PC-3 (cell line): ENCODE data around the gene MARCHF3. TPM values are rescaled to one million over a fixed set of nuclear protein-coding genes. Genes with fewer than 3 reads are reported as not detected.

Experiments
- ATAC-seq: fragments of 200-7000 bp; cut with Tn5 transposase; 2 replicates; pipeline ENCODE4 v1.9.1; 2020; ENCODE audit warnings: mild to moderate bottlenecking, moderate library complexity
- BruUV-seq: library from RNA; stranded (reverse); fragments of 400-500 nt; replicated peaks from 2 replicates; lab custom pipeline; 2021; lab: Mats Ljungman, UMichigan
- CTCF ChIA-PET: fragments of 300-600 bp; sonication (Branson Sonifier 250); formaldehyde crosslinking; loops from one replicate; lab custom pipeline; 2022; ENCODE audit warnings: antibody characterized with exemption; lab: Charles Lee
- POLR2A ChIA-PET: fragments of 300-600 bp; sonication (Branson Sonifier 250); formaldehyde crosslinking; loops from one replicate; lab custom pipeline; 2022; ENCODE audit warnings: antibody characterized with exemption; ENCODE audit not compliant: unreplicated experiment; lab: Charles Lee
- DNase-seq: peaks from one replicate; pipeline ENCODE4 v3.0.0-alpha.2; 2015
- H2AFZ ChIP-seq: fragments of 300-600 bp; sonication (generic); 2 replicates; pipeline ENCODE4 v1.6.0; 2016; ENCODE audit warnings: antibody characterized with exemption, low read length
- H3F3A ChIP-seq: fragments of 300-600 bp; sonication (generic); one replicate; pipeline ENCODE4 v1.6.0; 2017; ENCODE audit warnings: antibody characterized with exemption, low read length, control low read depth, mild to moderate bottlenecking; ENCODE audit not compliant: unreplicated experiment
- H3K27ac ChIP-seq: fragments of 300-600 bp; sonication (generic); 2 replicates; pipeline ENCODE4 v1.5.1; 2016; ENCODE audit warnings: mild to moderate bottlenecking, low read length
- H3K27me3 ChIP-seq: fragments of 300-600 bp; sonication (generic); 2 replicates; pipeline ENCODE4 v1.6.1; 2016; ENCODE audit warnings: low read length, mixed read lengths
- H3K36me3 ChIP-seq: fragments of 300-600 bp; sonication (generic); 2 replicates; pipeline ENCODE4 v1.6.1; 2016; ENCODE audit warnings: low read depth, mixed run types, low read length, mixed read lengths
- H3K4me1 ChIP-seq: fragments of 300-600 bp; sonication (generic); 2 replicates; pipeline ENCODE4 v1.5.1; 2016; ENCODE audit warnings: low read length; ENCODE audit not compliant: insufficient read depth
- H3K4me2 ChIP-seq: fragments of 300-600 bp; sonication (generic); 2 replicates; pipeline ENCODE4 v1.6.0; 2016; ENCODE audit warnings: low read length
- H3K4me3 ChIP-seq: fragments of 300-600 bp; sonication (generic); 2 replicates; pipeline ENCODE4 v1.5.1; 2016; ENCODE audit warnings: mild to moderate bottlenecking, low read length, mixed read lengths
- H3K79me2 ChIP-seq: fragments of 300-600 bp; sonication (generic); 2 replicates; pipeline ENCODE4 v1.6.1; 2017; ENCODE audit warnings: low read length, mixed read lengths
- H3K9ac ChIP-seq: fragments of 300-600 bp; sonication (generic); 2 replicates; pipeline ENCODE4 v1.6.0; 2016; ENCODE audit warnings: mild to moderate bottlenecking, low read length
- H3K9me2 ChIP-seq: fragments of 300-600 bp; sonication (generic); replicated peaks from 2 replicates; pipeline ENCODE4 v1.6.1; 2016; ENCODE audit warnings: mixed run types, low read length, mixed read lengths
- H3K9me3 ChIP-seq: fragments of 300-600 bp; sonication (generic); 2 replicates; pipeline ENCODE4 v1.6.1; 2016; ENCODE audit warnings: low read length, mixed read lengths
- H4K20me1 ChIP-seq: fragments of 300-600 bp; sonication (generic); 2 replicates; pipeline ENCODE4 v1.6.1; 2016; ENCODE audit warnings: low read length, mixed read lengths
- CTCF ChIP-seq: fragments of 300-600 bp; sonication (generic); conservative IDR thresholded peaks from 2 replicates; pipeline ENCODE4 v1.5.1; 2017; ENCODE audit warnings: antibody characterized with exemption, low read depth, mild to moderate bottlenecking, low read length
- EZH2 ChIP-seq: fragments of 300-600 bp; sonication (generic); IDR thresholded peaks from one replicate; pipeline ENCODE4 v1.6.1; 2017; ENCODE audit warnings: antibody characterized with exemption, mild to moderate bottlenecking, low read length; ENCODE audit not compliant: unreplicated experiment
- EZH2phosphoT487 ChIP-seq: fragments of 300-600 bp; sonication (generic); IDR thresholded peaks from 2 replicates; pipeline ENCODE4 v1.6.1; 2018; ENCODE audit warnings: mild to moderate bottlenecking, antibody characterized with exemption, low read length, borderline replicate concordance
- intact Hi-C: fragments of 100-400 bp; cut with micrococcal nuclease; formaldehyde crosslinking; loops from 2 replicates; pipeline ENCODE4 v1.9.0; 2023
- total RNA-seq: library from RNA; depleted of rRNA; stranded (reverse); fragments of >200 nt; gene quantifications from 2 replicates; pipeline ENCODE4 v1.2.3, GENCODE V29; 2014

The MARCHF3 gene
- total RNA-seq, 1 experiment from 2014 or later: 2.5 TPM

DNA sequence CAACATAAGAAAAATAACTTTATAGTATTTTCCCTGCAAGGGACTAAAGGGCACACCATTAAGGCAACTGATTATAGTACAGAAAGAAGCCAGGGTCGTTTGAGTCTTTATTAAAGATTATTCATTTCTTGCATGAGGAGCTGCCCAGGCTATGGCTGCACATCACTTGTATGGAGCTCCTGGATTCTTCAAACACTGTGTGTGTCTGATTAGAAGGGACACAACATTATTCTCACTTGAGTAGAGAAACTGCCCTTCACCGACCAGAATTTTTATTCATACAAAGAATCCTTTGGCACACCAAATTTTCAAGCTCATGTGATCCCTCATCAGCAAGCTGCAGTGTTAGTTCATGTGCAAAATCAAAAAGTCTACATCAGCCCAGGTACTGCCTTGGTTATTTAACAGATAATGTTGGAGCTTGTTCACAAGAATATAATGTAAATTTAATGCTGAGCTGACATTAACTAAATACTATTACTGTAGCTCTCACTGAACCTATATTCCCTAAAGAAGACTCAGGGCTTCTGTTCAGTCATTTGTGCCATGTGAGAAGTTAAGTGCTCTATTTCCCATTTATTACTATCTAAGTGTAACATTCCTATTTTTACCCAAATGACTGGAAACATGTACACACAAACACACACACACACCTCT lies 33.0 kb upstream of the MARCHF3 start:
- Histone ChIP-seq H3K9ac (no peak overlapping the region), H3K27ac (no peak overlapping the region), H3K4me3 (no peak overlapping the region), H4K20me1 (no peaks in the 10 kb centered on the region), H3K79me2 (no peaks in the 10 kb centered on the region), H2AFZ (no peak overlapping the region), H3K4me1 (no peaks in the 10 kb centered on the region), H3K4me2 (no peak overlapping the region), H3K36me3 (no peaks in the 10 kb centered on the region), H3K9me3 (no peaks in the 10 kb centered on the region), H3F3A (no peaks in the 10 kb centered on the region), H3K27me3 (no peaks in the 10 kb centered on the region), H3K9me2 (no peaks in the 10 kb centered on the region)
- intact Hi-C loops: no loop called here
- ChIA-PET POLR2A (no interaction called here), CTCF (no interaction called here)
- no peak for TF ChIP-seq EZH2
- TF ChIP-seq EZH2phosphoT487: no peak
- TF ChIP-seq CTCF: no peak
- DNase-seq: no peak
- BruUV-seq: no TSS peak
- no peak for ATAC-seq

DNA sequence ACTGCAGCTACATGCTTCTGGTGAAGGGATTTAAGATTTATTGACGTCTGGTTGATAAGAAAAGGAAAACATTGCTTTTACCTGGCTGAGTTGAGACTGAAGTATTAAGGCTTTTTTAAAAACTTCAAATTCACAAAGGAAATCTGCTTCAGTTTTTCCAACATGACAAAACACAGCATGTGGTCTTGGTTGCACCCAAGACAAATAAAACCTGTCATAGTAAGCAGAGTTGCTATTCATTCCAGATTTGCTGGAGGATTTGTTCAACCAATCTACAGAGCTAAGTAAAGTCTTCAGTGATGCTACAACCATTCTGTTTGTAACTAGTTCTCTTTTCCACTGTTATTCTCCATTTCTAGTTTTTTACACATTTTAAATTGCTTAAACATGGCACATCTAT lies 31.6 kb upstream of the MARCHF3 start:
- intact Hi-C loops: no loop called here
- H3K9me2 ChIP-seq: no peaks in the 10 kb centered on the region
- BruUV-seq: no TSS peak
- no peak overlapping the region for H3K4me2 ChIP-seq
- no peaks in the 10 kb centered on the region for H3K27me3 ChIP-seq
- CTCF ChIA-PET: no interaction called here
- H4K20me1 ChIP-seq: no peaks in the 10 kb centered on the region
- H3K9ac ChIP-seq: no peak overlapping the region
- no peaks in the 10 kb centered on the region for H3K9me3 ChIP-seq
- no peak overlapping the region for H3K27ac ChIP-seq
- no peaks in the 10 kb centered on the region for H3K36me3 ChIP-seq
- H3K4me3 ChIP-seq: no peak overlapping the region
- H3K79me2 ChIP-seq: no peaks in the 10 kb centered on the region
- no peaks in the 10 kb centered on the region for H3K4me1 ChIP-seq
- no peak overlapping the region for H2AFZ ChIP-seq
- DNase-seq: no peak
- H3F3A ChIP-seq: no peaks in the 10 kb centered on the region
- POLR2A ChIA-PET: interaction anchor here (0.7 kb wide), 1 partner anchor 32 kb away, joined by 3 read pairs; the partner anchor contains the start of gene MARCHF3
- TF ChIP-seq EZH2phosphoT487: no peak
- TF ChIP-seq CTCF: no peak
- TF ChIP-seq EZH2: no peak
- no peak for ATAC-seq

GRCh38 chr5:127061537-127061936 lies 31.2 kb upstream of the MARCHF3 start:
- TF ChIP-seq EZH2phosphoT487: no peak
- TF ChIP-seq CTCF: no peak
- no peak for TF ChIP-seq EZH2
- no TSS peak for BruUV-seq
- Histone ChIP-seq H3K27ac (no peak overlapping the region), H2AFZ (no peak overlapping the region), H3K27me3 (no peaks in the 10 kb centered on the region), H3K36me3 (peaks cover 3% of the 10 kb centered on the region; the same call in 1 of the 2 replicates), H3K9ac (no peak overlapping the region), H3K4me1 (no peaks in the 10 kb centered on the region), H3K9me2 (no peaks in the 10 kb centered on the region), H3K4me2 (no peak overlapping the region), H3K4me3 (no peak overlapping the region), H4K20me1 (no peaks in the 10 kb centered on the region), H3F3A (no peaks in the 10 kb centered on the region), H3K9me3 (no peaks in the 10 kb centered on the region), H3K79me2 (no peaks in the 10 kb centered on the region)
- ATAC-seq (no peak), DNase-seq (no peak)
- POLR2A ChIA-PET: no interaction called here
- intact Hi-C loops: no loop called here
- CTCF ChIA-PET: no interaction called here
